K562 (cell line): Measurements from ENCODE around the gene DYSF. TPM values are rescaled to one million over a fixed set of nuclear protein-coding genes. Genes with fewer than 3 reads are reported as not detected.

Experiments
- BHLHE40 ChIP-seq: IDR thresholded peaks from 2 replicates; pipeline ENCODE4 v1.6.1; 2011; ENCODE audit warnings: low read length, improper control_type of control experiment
- CBFA2T2 ChIP-seq: fragments of 450-650 bp; conservative IDR thresholded peaks from 2 replicates; pipeline ENCODE4 v1.6.1; 2017; ENCODE audit warnings: mild to moderate bottlenecking
- JUN ChIP-seq, 2 experiments: sonication (generic) in 1 of 2; formaldehyde crosslinking in 1 of 2; IDR thresholded peaks; 2 replicates each; pipeline versions ENCODE4 v1.6.1 to v1.8.0; 2012 to 2022; ENCODE audit warnings: borderline replicate concordance in 2 of 2, mild to moderate bottlenecking in 2 of 2, improper control_type of control experiment in 1 of 2, low read depth in 1 of 2, low read length in 1 of 2, missing genetic modification reagents in 1 of 2
- REST ChIP-seq, 2 experiments: fragments of 450-650 bp; formaldehyde crosslinking in 1 of 2; IDR thresholded peaks; 2 replicates each; pipeline versions ENCODE4 v1.4.0 to v1.6.1; 2014 to 2020; ENCODE audit warnings: mild to moderate bottlenecking in 2 of 2, borderline replicate concordance in 1 of 2, low read depth in 1 of 2
- ZHX1 ChIP-seq: fragments of 150-350 bp; conservative IDR thresholded peaks from 2 replicates; pipeline ENCODE4 v1.6.1; 2014; ENCODE audit warnings: low read length
- polyA plus RNA-seq, 8 experiments: library from polyadenylated mRNA; depleted of rRNA in 4 of 8; stranded (reverse) in 5 of 8; unstranded in 3 of 8; fragments of >200 nt; fragmentation: Nextera tagmentation in 2 of 8; fragmentation: Illumina TruSeq in 1 of 8; extraction: Ambion mirVana in 2 of 8; extraction: Trizol in 1 of 8; gene quantifications; 2 replicates each; pipeline versions ENCODE4 v1.2.1 to v1.2.3, GENCODE V29; 2011 to 2014; ENCODE audit warnings: inconsistent platforms in 1 of 8, missing spikeins in 1 of 8
- total RNA-seq, 7 experiments: library from RNA; depleted of rRNA in 6 of 7; stranded (reverse); fragments of >200 nt in 6 of 7; fragmentation: Illumina TruSeq in 2 of 7; extraction: Trizol in 2 of 7; gene quantifications; 2 replicates each; pipeline versions ENCODE4 v1.2.1 to v1.2.3, GENCODE V29; 2011 to 2021; ENCODE audit warnings: low replicate concordance in 1 of 7

DYSF gene
- total and polyA plus RNA-seq, 9 of the 15 experiments (the other 6 are each of a cell fraction or from before 2014, with no cell fraction given) = 0.01 to 0.80 (median 0.29) TPM

- TF ChIP-seq JUN (IDR thresholded peaks at IDR 0.05; ENCODE audit: borderline replicate concordance, low read depth, low read length) (no peak), JUN (CRISPR knock-in tag; IDR thresholded peaks at IDR 0.05; ENCODE audit: borderline replicate concordance) (no peak), REST (IDR thresholded peaks at IDR 0.05; ENCODE audit: borderline replicate concordance) (no peak), REST (CRISPR knock-in tag; IDR thresholded peaks at IDR 0.05; ENCODE audit: low read depth) (no peak), ZHX1 (no peak), BHLHE40 (no peak), CBFA2T2 (no peak)
Measured at GRCh38 chr2:71602115-71602495, 148.7 kb downstream of the DYSF start (continued).
